Liver (tissue), 3 donors: Measurements from ENCODE around the gene KCNJ4.

Experiments used
- CTCF ChIP-seq: fragments of 150-350 bp; IDR thresholded peaks from 2 replicates; pipeline ENCODE4 v1.5.1; 2017; ENCODE audit warnings: improper control_type of control experiment, low read depth, low read length; ENCODE audit not compliant: missing input control
- GABPA ChIP-seq, 2 donors: IDR thresholded peaks in 1 of 2; conservative IDR thresholded peaks in 1 of 2; 2 replicates each; pipeline ENCODE4 v1.6.1; 2016; ENCODE audit warnings: antibody characterized with exemption in 2 of 2, mild to moderate bottlenecking in 1 of 2, moderate library complexity in 1 of 2
- TAF1 ChIP-seq: conservative IDR thresholded peaks from 2 replicates; pipeline ENCODE4 v1.6.1; 2016; ENCODE audit warnings: antibody characterized with exemption, mild to moderate bottlenecking
- donor health status: healthy.
- donor health status: healthy.

DNA sequence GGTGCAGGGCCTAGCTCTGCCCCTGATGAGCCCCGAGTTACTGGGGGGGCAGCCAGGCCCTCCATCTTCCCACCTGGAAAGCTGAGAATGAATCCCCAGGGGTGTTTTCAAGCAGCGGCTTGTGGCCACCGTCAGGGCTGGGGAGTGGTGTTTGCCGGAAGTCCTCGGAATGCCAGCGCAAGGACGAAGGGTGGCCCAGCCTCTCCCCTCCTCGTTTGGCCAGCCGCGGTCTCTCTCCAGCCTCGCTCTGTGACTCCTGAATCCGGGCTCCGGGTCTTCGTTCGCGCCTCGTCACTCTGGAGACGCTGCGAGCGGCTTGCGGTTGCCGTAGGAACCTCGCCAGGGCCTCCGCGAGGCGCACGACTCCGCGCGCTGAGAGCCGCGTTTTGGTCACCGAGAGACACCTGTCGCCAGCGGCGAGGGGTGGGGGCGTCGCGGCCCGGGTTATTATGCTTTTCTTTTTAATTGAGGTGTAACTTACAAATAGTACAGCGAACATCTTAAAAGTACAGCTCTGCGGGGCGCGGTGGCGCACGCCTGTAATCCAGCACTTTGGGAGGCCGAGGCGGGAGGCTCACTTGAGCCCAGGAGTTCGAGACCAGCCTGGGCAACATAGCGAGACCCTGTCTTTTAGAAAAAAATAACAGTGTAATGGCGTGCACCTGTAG lies 6.5 kb upstream of the KCNJ4 start:
- TF ChIP-seq CTCF (no peak), GABPA (IDR thresholded peaks at IDR 0.05 in 1 of 2, conservative IDR thresholded peaks at IDR 0.05 in 1 of 2) (no peak), TAF1 (no peak)
